Spleen (tissue), 7 donors: ENCODE measurements around the gene DAPK1.

ENCODE experiments used
- POLR2A ChIP-seq, 3 donors: fragments of 450-650 bp; IDR thresholded peaks; one replicate each; pipeline ENCODE4 v1.5.1; 2017; ENCODE audit warnings: antibody characterized with exemption in 3 of 3, mild to moderate bottlenecking in 1 of 3
- POLR2AphosphoS5 ChIP-seq, 3 donors: sonication (generic); formaldehyde crosslinking; IDR thresholded peaks; one replicate each; pipeline ENCODE4 v1.5.1; 2017; ENCODE audit warnings: antibody characterized with exemption in 3 of 3
- TF ChIP-seq, protein P1 (sequence below), 11 experiments: fragments of 200-600 bp in 7 of 11; fragments of 450-650 bp in 4 of 11; sonication (generic) in 4 of 11; IDR thresholded peaks in 8 of 11; conservative IDR thresholded peaks in 3 of 11; 1 replicate in 7 of 11; 2 replicates in 4 of 11; pipeline versions ENCODE4 v1.4.0 to v1.8.0; 2016 to 2021; ENCODE audit warnings: antibody characterized with exemption in 11 of 11, inconsistent platforms in 4 of 11, mild to moderate bottlenecking in 1 of 11
- donor health status: DM: no; HTN: no; CAD: no; lungs with moderate emphysema.
- donor health status: DM: no; HTN: no; CAD: no.
- donor health status: DM: no; HTN: no; CAD: no.

DNA sequence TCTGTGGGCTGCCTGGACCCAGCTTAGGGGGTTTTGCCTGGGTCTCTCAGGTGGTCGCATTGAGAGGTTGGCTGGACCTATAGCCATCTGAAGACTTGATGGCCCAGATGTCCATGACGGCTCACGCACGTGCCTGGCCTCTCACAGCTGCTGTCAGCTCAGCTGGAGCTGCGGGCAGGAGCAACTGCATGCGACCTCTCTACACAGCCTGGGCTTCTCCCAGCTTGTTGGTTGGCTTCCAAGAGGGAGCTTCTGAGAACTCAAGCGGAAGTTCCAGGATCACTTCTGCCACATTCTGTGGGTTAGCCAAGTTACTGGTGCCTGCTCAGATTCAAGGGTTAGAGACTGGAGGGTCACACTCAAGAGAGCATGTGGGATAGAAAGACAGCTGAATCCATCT lies 99.2 kb downstream of the DAPK1 start:
- TF ChIP-seq, protein P1, sequence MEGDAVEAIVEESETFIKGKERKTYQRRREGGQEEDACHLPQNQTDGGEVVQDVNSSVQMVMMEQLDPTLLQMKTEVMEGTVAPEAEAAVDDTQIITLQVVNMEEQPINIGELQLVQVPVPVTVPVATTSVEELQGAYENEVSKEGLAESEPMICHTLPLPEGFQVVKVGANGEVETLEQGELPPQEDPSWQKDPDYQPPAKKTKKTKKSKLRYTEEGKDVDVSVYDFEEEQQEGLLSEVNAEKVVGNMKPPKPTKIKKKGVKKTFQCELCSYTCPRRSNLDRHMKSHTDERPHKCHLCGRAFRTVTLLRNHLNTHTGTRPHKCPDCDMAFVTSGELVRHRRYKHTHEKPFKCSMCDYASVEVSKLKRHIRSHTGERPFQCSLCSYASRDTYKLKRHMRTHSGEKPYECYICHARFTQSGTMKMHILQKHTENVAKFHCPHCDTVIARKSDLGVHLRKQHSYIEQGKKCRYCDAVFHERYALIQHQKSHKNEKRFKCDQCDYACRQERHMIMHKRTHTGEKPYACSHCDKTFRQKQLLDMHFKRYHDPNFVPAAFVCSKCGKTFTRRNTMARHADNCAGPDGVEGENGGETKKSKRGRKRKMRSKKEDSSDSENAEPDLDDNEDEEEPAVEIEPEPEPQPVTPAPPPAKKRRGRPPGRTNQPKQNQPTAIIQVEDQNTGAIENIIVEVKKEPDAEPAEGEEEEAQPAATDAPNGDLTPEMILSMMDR (IDR thresholded peaks at IDR 0.05 in 8 of 11, conservative IDR thresholded peaks at IDR 0.05 in 3 of 11): no peak
- TF ChIP-seq POLR2A (IDR thresholded peaks at IDR 0.05) (no peak), POLR2AphosphoS5 (IDR thresholded peaks at IDR 0.05) (peak in 2 of 3 donors; percentile 41 to 62)
